ENCODE data around the gene GLDN.

GRCh38 chr15:51327081-51327480 lies 14.4 kb upstream of the GLDN start:
- TF ChIP-seq CTCF (IDR thresholded peaks at IDR 0.05) (no peak), POLR2A (IDR thresholded peaks at IDR 0.05) (no peak)
